ENCODE measurements around the gene AQP12A. TPM values are rescaled to one million over a fixed set of nuclear protein-coding genes. Genes with fewer than 3 reads are reported as not detected.

Gene AQP12A
- total and polyA plus RNA-seq, 9 of the 15 experiments (the other 6 are each of a cell fraction or from before 2014, with no cell fraction given) = not detected

DNA sequence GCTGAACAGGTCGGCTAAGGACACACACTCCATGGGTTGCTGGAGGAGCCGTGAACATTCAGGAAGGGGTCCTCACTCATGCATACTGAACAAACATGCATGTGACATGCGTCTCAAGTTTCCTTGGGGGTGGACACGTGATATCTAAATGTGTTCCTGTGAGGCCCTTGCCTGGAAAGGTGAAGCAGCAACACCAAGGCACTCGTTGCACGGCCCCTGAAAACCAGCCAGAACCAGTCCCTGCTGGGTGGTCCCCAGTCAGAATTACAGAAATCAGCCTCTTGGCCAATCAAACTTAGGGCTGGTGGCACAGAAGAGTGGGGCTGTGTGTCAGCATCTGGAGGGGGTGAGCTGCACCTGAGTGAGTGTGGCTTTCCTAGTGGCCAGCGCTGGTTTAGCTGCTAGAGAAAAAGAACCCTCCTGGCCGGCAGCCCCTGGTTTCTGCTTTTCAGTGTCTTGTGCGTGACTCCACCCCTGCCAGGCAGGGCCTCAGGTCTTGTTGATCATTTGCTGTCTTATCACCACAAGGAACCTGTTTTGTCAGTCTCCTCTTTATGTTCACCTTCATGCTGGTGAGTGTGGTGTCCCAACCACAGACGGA, 5.8 kb upstream of the AQP12A start (continued):
- TF ChIP-seq, protein P1, sequence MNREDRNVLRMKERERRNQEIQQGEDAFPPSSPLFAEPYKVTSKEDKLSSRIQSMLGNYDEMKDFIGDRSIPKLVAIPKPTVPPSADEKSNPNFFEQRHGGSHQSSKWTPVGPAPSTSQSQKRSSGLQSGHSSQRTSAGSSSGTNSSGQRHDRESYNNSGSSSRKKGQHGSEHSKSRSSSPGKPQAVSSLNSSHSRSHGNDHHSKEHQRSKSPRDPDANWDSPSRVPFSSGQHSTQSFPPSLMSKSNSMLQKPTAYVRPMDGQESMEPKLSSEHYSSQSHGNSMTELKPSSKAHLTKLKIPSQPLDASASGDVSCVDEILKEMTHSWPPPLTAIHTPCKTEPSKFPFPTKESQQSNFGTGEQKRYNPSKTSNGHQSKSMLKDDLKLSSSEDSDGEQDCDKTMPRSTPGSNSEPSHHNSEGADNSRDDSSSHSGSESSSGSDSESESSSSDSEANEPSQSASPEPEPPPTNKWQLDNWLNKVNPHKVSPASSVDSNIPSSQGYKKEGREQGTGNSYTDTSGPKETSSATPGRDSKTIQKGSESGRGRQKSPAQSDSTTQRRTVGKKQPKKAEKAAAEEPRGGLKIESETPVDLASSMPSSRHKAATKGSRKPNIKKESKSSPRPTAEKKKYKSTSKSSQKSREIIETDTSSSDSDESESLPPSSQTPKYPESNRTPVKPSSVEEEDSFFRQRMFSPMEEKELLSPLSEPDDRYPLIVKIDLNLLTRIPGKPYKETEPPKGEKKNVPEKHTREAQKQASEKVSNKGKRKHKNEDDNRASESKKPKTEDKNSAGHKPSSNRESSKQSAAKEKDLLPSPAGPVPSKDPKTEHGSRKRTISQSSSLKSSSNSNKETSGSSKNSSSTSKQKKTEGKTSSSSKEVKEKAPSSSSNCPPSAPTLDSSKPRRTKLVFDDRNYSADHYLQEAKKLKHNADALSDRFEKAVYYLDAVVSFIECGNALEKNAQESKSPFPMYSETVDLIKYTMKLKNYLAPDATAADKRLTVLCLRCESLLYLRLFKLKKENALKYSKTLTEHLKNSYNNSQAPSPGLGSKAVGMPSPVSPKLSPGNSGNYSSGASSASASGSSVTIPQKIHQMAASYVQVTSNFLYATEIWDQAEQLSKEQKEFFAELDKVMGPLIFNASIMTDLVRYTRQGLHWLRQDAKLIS (CRISPR knock-in tag; IDR thresholded peaks at IDR 0.05) = no peak
- TF ChIP-seq, protein P2, sequence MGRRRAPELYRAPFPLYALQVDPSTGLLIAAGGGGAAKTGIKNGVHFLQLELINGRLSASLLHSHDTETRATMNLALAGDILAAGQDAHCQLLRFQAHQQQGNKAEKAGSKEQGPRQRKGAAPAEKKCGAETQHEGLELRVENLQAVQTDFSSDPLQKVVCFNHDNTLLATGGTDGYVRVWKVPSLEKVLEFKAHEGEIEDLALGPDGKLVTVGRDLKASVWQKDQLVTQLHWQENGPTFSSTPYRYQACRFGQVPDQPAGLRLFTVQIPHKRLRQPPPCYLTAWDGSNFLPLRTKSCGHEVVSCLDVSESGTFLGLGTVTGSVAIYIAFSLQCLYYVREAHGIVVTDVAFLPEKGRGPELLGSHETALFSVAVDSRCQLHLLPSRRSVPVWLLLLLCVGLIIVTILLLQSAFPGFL (CRISPR knock-in tag; IDR thresholded peaks at IDR 0.05) = no peak
- TF ChIP-seq, protein P3, sequence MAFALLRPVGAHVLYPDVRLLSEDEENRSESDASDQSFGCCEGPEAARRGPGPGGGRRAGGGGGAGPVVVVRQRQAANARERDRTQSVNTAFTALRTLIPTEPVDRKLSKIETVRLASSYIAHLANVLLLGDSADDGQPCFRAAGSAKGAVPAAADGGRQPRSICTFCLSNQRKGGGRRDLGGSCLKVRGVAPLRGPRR (CRISPR knock-in tag; IDR thresholded peaks at IDR 0.05) = no peak
- no peak for TF ChIP-seq ZC3H8 (IDR thresholded peaks at IDR 0.05)

DNA sequence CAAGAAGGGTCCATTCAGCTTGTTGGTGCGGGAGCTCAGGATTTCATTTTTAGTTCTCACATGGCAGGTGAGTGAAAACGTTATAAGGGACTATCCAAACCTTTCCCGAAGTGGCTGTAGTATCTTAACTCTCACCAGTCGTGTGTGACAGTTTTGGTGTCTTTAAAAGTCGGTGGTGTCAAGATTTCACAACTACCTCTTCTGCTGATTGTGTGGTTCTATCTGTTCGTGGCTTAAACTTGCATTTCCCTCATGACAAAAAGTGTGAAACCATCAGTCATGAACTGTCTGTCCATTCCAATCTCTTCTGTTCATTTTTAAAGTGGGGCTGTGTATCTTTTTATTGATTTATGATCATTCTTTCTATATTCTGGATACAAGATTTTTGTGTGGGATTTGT, 5.2 kb upstream of the AQP12A start:
- TF ChIP-seq PYGO2 (tag; IDR thresholded peaks at IDR 0.05) (no peak), HMG20B (CRISPR knock-in tag; IDR thresholded peaks at IDR 0.05) (no peak), NR1H2 (CRISPR knock-in tag; IDR thresholded peaks at IDR 0.05) (no peak), NFE2 (IDR thresholded peaks at IDR 0.05; ENCODE audit: low read depth) (no peak)
- TF ChIP-seq, protein P4, sequence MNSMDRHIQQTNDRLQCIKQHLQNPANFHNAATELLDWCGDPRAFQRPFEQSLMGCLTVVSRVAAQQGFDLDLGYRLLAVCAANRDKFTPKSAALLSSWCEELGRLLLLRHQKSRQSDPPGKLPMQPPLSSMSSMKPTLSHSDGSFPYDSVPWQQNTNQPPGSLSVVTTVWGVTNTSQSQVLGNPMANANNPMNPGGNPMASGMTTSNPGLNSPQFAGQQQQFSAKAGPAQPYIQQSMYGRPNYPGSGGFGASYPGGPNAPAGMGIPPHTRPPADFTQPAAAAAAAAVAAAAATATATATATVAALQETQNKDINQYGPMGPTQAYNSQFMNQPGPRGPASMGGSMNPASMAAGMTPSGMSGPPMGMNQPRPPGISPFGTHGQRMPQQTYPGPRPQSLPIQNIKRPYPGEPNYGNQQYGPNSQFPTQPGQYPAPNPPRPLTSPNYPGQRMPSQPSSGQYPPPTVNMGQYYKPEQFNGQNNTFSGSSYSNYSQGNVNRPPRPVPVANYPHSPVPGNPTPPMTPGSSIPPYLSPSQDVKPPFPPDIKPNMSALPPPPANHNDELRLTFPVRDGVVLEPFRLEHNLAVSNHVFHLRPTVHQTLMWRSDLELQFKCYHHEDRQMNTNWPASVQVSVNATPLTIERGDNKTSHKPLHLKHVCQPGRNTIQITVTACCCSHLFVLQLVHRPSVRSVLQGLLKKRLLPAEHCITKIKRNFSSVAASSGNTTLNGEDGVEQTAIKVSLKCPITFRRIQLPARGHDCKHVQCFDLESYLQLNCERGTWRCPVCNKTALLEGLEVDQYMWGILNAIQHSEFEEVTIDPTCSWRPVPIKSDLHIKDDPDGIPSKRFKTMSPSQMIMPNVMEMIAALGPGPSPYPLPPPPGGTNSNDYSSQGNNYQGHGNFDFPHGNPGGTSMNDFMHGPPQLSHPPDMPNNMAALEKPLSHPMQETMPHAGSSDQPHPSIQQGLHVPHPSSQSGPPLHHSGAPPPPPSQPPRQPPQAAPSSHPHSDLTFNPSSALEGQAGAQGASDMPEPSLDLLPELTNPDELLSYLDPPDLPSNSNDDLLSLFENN (IDR thresholded peaks at IDR 0.05; ENCODE audit: low read depth in 2 of 2, low read length in 2 of 2) = no peak
- TF ChIP-seq, protein P5, sequence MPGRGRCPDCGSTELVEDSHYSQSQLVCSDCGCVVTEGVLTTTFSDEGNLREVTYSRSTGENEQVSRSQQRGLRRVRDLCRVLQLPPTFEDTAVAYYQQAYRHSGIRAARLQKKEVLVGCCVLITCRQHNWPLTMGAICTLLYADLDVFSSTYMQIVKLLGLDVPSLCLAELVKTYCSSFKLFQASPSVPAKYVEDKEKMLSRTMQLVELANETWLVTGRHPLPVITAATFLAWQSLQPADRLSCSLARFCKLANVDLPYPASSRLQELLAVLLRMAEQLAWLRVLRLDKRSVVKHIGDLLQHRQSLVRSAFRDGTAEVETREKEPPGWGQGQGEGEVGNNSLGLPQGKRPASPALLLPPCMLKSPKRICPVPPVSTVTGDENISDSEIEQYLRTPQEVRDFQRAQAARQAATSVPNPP (IDR thresholded peaks at IDR 0.05; ENCODE audit: borderline replicate concordance, insufficient read depth, insufficient read length) = no peak
- CTCF ChIA-PET (ENCODE audit: low intra/inter-chr PET ratio) = no interaction called here
- FAIRE-seq (no peak), DNase-seq (ENCODE audit: extremely low read depth in 1 of 4, low spot score in 3 of 4) (no peak), ATAC-seq (no peak)
- no TSS peak for BruUV-seq (replicated peaks)
- no peaks in the 10 kb centered on the region for H3K9me3 ChIP-seq (replicated peaks; ENCODE audit: control insufficient read depth, insufficient read depth, low read depth, low read length)
- no peaks in the 10 kb centered on the region; the same call in 1 of the 2 replicates for H4K20me1 ChIP-seq (replicated peaks; ENCODE audit: control insufficient read depth, insufficient read depth, low read length)
- no peaks in the 10 kb centered on the region for H3K79me2 ChIP-seq (ENCODE audit: control insufficient read depth, insufficient read depth, low read length)
- POLR2A ChIA-PET = no interaction called here
- H2AFZ ChIP-seq (ENCODE audit: low read depth, low read length) = no peak overlapping the region
- no peaks in the 10 kb centered on the region for H3K9me1 ChIP-seq (ENCODE audit: control insufficient read depth, insufficient read depth, low read length)
- H3K4me3 ChIP-seq = no peak overlapping the region
- H3K27me3 ChIP-seq (ENCODE audit: control insufficient read depth in 2 of 2, insufficient read depth in 2 of 2, low read length in 2 of 2) = peaks cover 0 to 33% of the 10 kb centered on the region in 2 experiments; a peak in 3 of 5 replicates
- no peak overlapping the region for H3K4me2 ChIP-seq (ENCODE audit: insufficient read depth, low read length)
- in situ Hi-C loops (cut with MboI) (no loop called here), intact Hi-C loops (cut with micrococcal nuclease) (no loop called here)
- no peak overlapping the region for H3K27ac ChIP-seq (ENCODE audit: extremely low read depth, low read depth, low read length)
- no peak overlapping the region for H3K9ac ChIP-seq (ENCODE audit: insufficient read depth in 1 of 2, low read depth in 2 of 2, low read length in 2 of 2)
- H3K36me3 ChIP-seq (ENCODE audit: control insufficient read depth, insufficient read depth, low read length) = no peaks in the 10 kb centered on the region
- WGBS (ENCODE audit: insufficient coverage, low coverage, missing lambda C conversion rate) = 0% methylated on average over 6 of the region's 6 CpGs
- no peaks in the 10 kb centered on the region for H3K4me1 ChIP-seq (replicated peaks in 1 of 2; ENCODE audit: control insufficient read depth in 2 of 2, insufficient read depth in 2 of 2, low read length in 2 of 2)
